SK-N-SH treated with all-trans-retinoic acid at 6 μM for 48 hours (cell line): ENCODE data around the gene UNCX.

Source experiments
- BACH2 ChIP-seq: fragments of 250-450 bp; sonication (Bioruptor Pico); IDR thresholded peaks from 2 replicates; pipeline ENCODE4 v1.9.0; 2021; ENCODE audit warnings: mild to moderate bottlenecking, borderline replicate concordance
- CSDC2 ChIP-seq: fragments of 250-450 bp; sonication (Bioruptor Pico); IDR thresholded peaks from 2 replicates; pipeline ENCODE4 v1.5.0; 2020; ENCODE audit warnings: mild to moderate bottlenecking, moderate library complexity
- ESRRG ChIP-seq: fragments of 250-450 bp; sonication (Bioruptor Pico); IDR thresholded peaks from 2 replicates; pipeline ENCODE4 v1.6.1; 2021; ENCODE audit warnings: mild to moderate bottlenecking
- GLIS3 ChIP-seq: fragments of 250-450 bp; sonication (Bioruptor Pico); IDR thresholded peaks from 2 replicates; pipeline ENCODE4 v1.5.0; 2020; ENCODE audit warnings: mild to moderate bottlenecking, moderate library complexity
- OSR1 ChIP-seq: fragments of 250-450 bp; sonication (Bioruptor Pico); IDR thresholded peaks from 2 replicates; pipeline ENCODE4 v1.8.0; 2022; ENCODE audit warnings: moderate library complexity, mild to moderate bottlenecking, inconsistent platforms
- RARB ChIP-seq: fragments of 250-450 bp; sonication (Bioruptor Pico); IDR thresholded peaks from 2 replicates; pipeline ENCODE4 v1.8.0; 2021; ENCODE audit warnings: mild to moderate bottlenecking, moderate library complexity
- TOX ChIP-seq: fragments of 250-450 bp; sonication (Bioruptor Pico); IDR thresholded peaks from 2 replicates; pipeline ENCODE4 v1.8.0; 2021; ENCODE audit warnings: mild to moderate bottlenecking, moderate library complexity, borderline replicate concordance
- ZC3H10 ChIP-seq: fragments of 250-450 bp; sonication (Bioruptor Pico); IDR thresholded peaks from 2 replicates; pipeline ENCODE4 v1.5.1; 2021; ENCODE audit warnings: mild to moderate bottlenecking, moderate library complexity
- ZNF565 ChIP-seq: fragments of 450-650 bp; formaldehyde crosslinking; conservative IDR thresholded peaks from 2 replicates; pipeline ENCODE4 v1.5.0; 2020; ENCODE audit warnings: low read depth, mild to moderate bottlenecking, moderate library complexity
- ZNF70 ChIP-seq: fragments of 450-650 bp; formaldehyde crosslinking; IDR thresholded peaks from 2 replicates; pipeline ENCODE4 v1.5.0; 2020; ENCODE audit warnings: mild to moderate bottlenecking, moderate library complexity
- TF ChIP-seq, protein P1 (sequence below): fragments of 250-450 bp; sonication (Bioruptor Pico); IDR thresholded peaks from 2 replicates; pipeline ENCODE4 v1.8.0; 2020; ENCODE audit warnings: mild to moderate bottlenecking, moderate library complexity, borderline replicate concordance
- TF ChIP-seq, protein P2 (sequence below): fragments of 250-450 bp; sonication (Bioruptor Pico); IDR thresholded peaks from 2 replicates; pipeline ENCODE4 v1.5.1; 2020; ENCODE audit warnings: low read depth, mild to moderate bottlenecking, moderate library complexity
- TF ChIP-seq, protein P3 (sequence below): fragments of 250-450 bp; sonication (Bioruptor Pico); IDR thresholded peaks from 2 replicates; pipeline ENCODE4 v1.8.0; 2021; ENCODE audit warnings: low read depth, mild to moderate bottlenecking, moderate library complexity, borderline replicate concordance

DNA sequence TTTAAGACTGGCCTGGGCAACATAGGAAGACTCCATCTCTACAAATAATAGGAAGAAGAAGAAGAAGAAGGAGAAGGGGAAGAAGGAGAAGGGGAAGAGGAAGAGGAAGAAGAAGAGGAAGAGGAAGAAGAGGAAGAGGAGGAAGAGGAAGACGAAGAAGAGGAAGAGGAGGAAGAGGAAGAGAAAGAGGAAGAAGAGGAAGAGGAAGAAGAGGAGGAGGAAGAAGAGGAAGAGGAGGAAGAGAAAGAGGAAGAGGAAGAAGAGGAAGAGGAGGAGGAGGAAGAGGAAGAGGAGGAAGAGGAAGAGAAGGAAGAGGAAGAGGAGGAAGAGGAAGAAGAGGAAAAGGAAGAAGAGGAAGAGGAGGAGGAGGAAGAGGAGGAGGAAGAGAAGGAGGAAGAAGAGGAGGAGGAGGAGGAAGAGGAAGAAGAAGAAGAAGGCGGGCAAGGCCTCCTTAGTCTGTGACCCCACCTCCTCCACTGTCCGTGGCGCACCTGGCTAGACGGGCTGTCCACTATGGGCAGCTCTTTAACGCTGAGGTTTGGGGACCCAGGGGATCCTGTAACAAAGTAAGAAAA is 43.9 kb upstream of the UNCX start:
- TF ChIP-seq ZC3H10 (CRISPR knock-in tag): no peak
- TF ChIP-seq RARB (CRISPR knock-in tag): no peak
- TF ChIP-seq, protein P1, sequence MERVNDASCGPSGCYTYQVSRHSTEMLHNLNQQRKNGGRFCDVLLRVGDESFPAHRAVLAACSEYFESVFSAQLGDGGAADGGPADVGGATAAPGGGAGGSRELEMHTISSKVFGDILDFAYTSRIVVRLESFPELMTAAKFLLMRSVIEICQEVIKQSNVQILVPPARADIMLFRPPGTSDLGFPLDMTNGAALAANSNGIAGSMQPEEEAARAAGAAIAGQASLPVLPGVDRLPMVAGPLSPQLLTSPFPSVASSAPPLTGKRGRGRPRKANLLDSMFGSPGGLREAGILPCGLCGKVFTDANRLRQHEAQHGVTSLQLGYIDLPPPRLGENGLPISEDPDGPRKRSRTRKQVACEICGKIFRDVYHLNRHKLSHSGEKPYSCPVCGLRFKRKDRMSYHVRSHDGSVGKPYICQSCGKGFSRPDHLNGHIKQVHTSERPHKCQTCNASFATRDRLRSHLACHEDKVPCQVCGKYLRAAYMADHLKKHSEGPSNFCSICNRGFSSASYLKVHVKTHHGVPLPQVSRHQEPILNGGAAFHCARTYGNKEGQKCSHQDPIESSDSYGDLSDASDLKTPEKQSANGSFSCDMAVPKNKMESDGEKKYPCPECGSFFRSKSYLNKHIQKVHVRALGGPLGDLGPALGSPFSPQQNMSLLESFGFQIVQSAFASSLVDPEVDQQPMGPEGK (CRISPR knock-in tag): no peak
- TF ChIP-seq ESRRG: no peak
- TF ChIP-seq BACH2 (CRISPR knock-in tag): no peak
- no peak for TF ChIP-seq ZNF565 (CRISPR knock-in tag)
- TF ChIP-seq CSDC2: no peak
- no peak for TF ChIP-seq TOX (CRISPR knock-in tag)
- no peak for TF ChIP-seq OSR1 (CRISPR knock-in tag)
- TF ChIP-seq, protein P2, sequence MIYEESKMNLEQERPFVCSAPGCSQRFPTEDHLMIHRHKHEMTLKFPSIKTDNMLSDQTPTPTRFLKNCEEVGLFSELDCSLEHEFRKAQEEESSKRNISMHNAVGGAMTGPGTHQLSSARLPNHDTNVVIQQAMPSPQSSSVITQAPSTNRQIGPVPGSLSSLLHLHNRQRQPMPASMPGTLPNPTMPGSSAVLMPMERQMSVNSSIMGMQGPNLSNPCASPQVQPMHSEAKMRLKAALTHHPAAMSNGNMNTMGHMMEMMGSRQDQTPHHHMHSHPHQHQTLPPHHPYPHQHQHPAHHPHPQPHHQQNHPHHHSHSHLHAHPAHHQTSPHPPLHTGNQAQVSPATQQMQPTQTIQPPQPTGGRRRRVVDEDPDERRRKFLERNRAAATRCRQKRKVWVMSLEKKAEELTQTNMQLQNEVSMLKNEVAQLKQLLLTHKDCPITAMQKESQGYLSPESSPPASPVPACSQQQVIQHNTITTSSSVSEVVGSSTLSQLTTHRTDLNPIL (CRISPR knock-in tag): no peak
- TF ChIP-seq GLIS3: no peak
- no peak for TF ChIP-seq ZNF70
- TF ChIP-seq, protein P3, sequence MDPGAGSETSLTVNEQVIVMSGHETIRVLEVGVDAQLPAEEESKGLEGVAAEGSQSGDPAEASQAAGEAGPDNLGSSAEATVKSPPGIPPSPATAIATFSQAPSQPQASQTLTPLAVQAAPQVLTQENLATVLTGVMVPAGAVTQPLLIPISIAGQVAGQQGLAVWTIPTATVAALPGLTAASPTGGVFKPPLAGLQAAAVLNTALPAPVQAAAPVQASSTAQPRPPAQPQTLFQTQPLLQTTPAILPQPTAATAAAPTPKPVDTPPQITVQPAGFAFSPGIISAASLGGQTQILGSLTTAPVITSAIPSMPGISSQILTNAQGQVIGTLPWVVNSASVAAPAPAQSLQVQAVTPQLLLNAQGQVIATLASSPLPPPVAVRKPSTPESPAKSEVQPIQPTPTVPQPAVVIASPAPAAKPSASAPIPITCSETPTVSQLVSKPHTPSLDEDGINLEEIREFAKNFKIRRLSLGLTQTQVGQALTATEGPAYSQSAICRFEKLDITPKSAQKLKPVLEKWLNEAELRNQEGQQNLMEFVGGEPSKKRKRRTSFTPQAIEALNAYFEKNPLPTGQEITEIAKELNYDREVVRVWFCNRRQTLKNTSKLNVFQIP (CRISPR knock-in tag): no peak
